ENCODE data around the gene DOCK4. TPM values are rescaled to one million over a fixed set of nuclear protein-coding genes. Genes with fewer than 3 reads are reported as not detected.

Gene DOCK4
- total RNA-seq, 1 donor from 2014 or later = 32.2 TPM

GRCh38 chr7:112118581-112119566 is 87.3 kb downstream of the DOCK4 start:
- H3K27me3 ChIP-seq (ENCODE audit: insufficient read depth, low read length) = no peaks in the 10 kb centered on the region
- peaks cover 7% of the 10 kb centered on the region for H3K4me1 Mint-ChIP-seq (ENCODE audit: low read depth, unreplicated experiment)
- no peaks in the 10 kb centered on the region for H3K4me1 ChIP-seq (ENCODE audit: insufficient read depth, low read length)
- H3K79me2 ChIP-seq (ENCODE audit: insufficient read depth, low read length) = no peaks in the 10 kb centered on the region
- DNase-seq (ENCODE audit: low read depth) (no peak), FAIRE-seq (no peak)
- no peak overlapping the region for H3K9ac ChIP-seq (ENCODE audit: low read length)
- no peaks in the 10 kb centered on the region for H3K9me3 Mint-ChIP-seq (ENCODE audit: unreplicated experiment)
- no peaks in the 10 kb centered on the region for H3K36me3 Mint-ChIP-seq (ENCODE audit: low read depth, unreplicated experiment)
- peaks cover 4% of the 10 kb centered on the region for H4K20me1 ChIP-seq (ENCODE audit: insufficient read depth, low read length)
- no peak overlapping the region for H2AFZ ChIP-seq (ENCODE audit: low read depth, low read length)
- no peak overlapping the region for H3K4me3 Mint-ChIP-seq (ENCODE audit: unreplicated experiment)
- no peaks in the 10 kb centered on the region for H3K27me3 Mint-ChIP-seq (ENCODE audit: low read depth, unreplicated experiment)
- H3K27ac Mint-ChIP-seq (ENCODE audit: unreplicated experiment) = no peak overlapping the region
- no peaks in the 10 kb centered on the region for H3K9me3 ChIP-seq (ENCODE audit: insufficient read depth, low read depth, low read length)
- no peak for TF ChIP-seq CTCF (IDR thresholded peaks at IDR 0.05; ENCODE audit: insufficient read depth, low read depth, low read length)
- TF ChIP-seq EZH2 (IDR thresholded peaks at IDR 0.05; ENCODE audit: insufficient read depth, low read length) = no peak
- H3K4me3 ChIP-seq (ENCODE audit: insufficient read depth, low read depth, low read length) = no peak overlapping the region
- H3K27ac ChIP-seq (ENCODE audit: low read depth, low read length) = no peak overlapping the region
- H3K36me3 ChIP-seq (ENCODE audit: insufficient read depth, low read length) = no peaks in the 10 kb centered on the region
- H3K4me2 ChIP-seq (ENCODE audit: low read length) = no peak overlapping the region

GRCh38 chr7:112116894-112117293 is 89.3 kb downstream of the DOCK4 start:
- TF ChIP-seq EZH2 (IDR thresholded peaks at IDR 0.05; ENCODE audit: insufficient read depth, low read length) (no peak), CTCF (IDR thresholded peaks at IDR 0.05; ENCODE audit: insufficient read depth, low read depth, low read length) (no peak)
- Mint-ChIP-seq H3K27me3 (ENCODE audit: low read depth, unreplicated experiment) (no peaks in the 10 kb centered on the region), H3K9me3 (ENCODE audit: unreplicated experiment) (no peaks in the 10 kb centered on the region), H3K27ac (ENCODE audit: unreplicated experiment) (no peak overlapping the region), H3K4me3 (ENCODE audit: unreplicated experiment) (no peak overlapping the region), H3K36me3 (ENCODE audit: low read depth, unreplicated experiment) (peaks cover 2% of the 10 kb centered on the region), H3K4me1 (ENCODE audit: low read depth, unreplicated experiment) (peaks cover 9% of the 10 kb centered on the region)
- no peak overlapping the region for H3K9ac ChIP-seq (ENCODE audit: low read length)
- no peak overlapping the region for H3K4me3 ChIP-seq (ENCODE audit: insufficient read depth, low read depth, low read length)
- FAIRE-seq (no peak), DNase-seq (ENCODE audit: low read depth) (no peak)
- no peaks in the 10 kb centered on the region for H3K27me3 ChIP-seq (ENCODE audit: insufficient read depth, low read length)
- no peak overlapping the region for H3K27ac ChIP-seq (ENCODE audit: low read depth, low read length)
- H3K36me3 ChIP-seq (ENCODE audit: insufficient read depth, low read length) = no peaks in the 10 kb centered on the region
- H3K4me2 ChIP-seq (ENCODE audit: low read length) = no peak overlapping the region
- no peaks in the 10 kb centered on the region for H3K9me3 ChIP-seq (ENCODE audit: insufficient read depth, low read depth, low read length)
- H4K20me1 ChIP-seq (ENCODE audit: insufficient read depth, low read length) = peaks cover 4% of the 10 kb centered on the region
- no peak overlapping the region for H2AFZ ChIP-seq (ENCODE audit: low read depth, low read length)
- H3K79me2 ChIP-seq (ENCODE audit: insufficient read depth, low read length) = no peaks in the 10 kb centered on the region
- H3K4me1 ChIP-seq (ENCODE audit: insufficient read depth, low read length) = no peaks in the 10 kb centered on the region

GRCh38 chr7:112116358-112116757 is 89.8 kb downstream of the DOCK4 start:
- no peaks in the 10 kb centered on the region for H3K9me3 Mint-ChIP-seq (ENCODE audit: unreplicated experiment)
- H3K9me3 ChIP-seq (ENCODE audit: insufficient read depth, low read depth, low read length) = no peaks in the 10 kb centered on the region
- H3K4me2 ChIP-seq (ENCODE audit: low read length) = no peak overlapping the region
- TF ChIP-seq CTCF (IDR thresholded peaks at IDR 0.05; ENCODE audit: insufficient read depth, low read depth, low read length) = no peak
- no peak for TF ChIP-seq EZH2 (IDR thresholded peaks at IDR 0.05; ENCODE audit: insufficient read depth, low read length)
- DNase-seq (ENCODE audit: low read depth) (no peak), FAIRE-seq (no peak)
- no peaks in the 10 kb centered on the region for H3K79me2 ChIP-seq (ENCODE audit: insufficient read depth, low read length)
- no peak overlapping the region for H3K27ac ChIP-seq (ENCODE audit: low read depth, low read length)
- H3K36me3 Mint-ChIP-seq (ENCODE audit: low read depth, unreplicated experiment) = peaks cover 2% of the 10 kb centered on the region
- H2AFZ ChIP-seq (ENCODE audit: low read depth, low read length) = no peak overlapping the region
- no peak overlapping the region for H3K27ac Mint-ChIP-seq (ENCODE audit: unreplicated experiment)
- peaks cover 9% of the 10 kb centered on the region for H3K4me1 Mint-ChIP-seq (ENCODE audit: low read depth, unreplicated experiment)
- no peak overlapping the region for H3K4me3 Mint-ChIP-seq (ENCODE audit: unreplicated experiment)
- H3K9ac ChIP-seq (ENCODE audit: low read length) = no peak overlapping the region
- peaks cover 4% of the 10 kb centered on the region for H4K20me1 ChIP-seq (ENCODE audit: insufficient read depth, low read length)
- H3K27me3 Mint-ChIP-seq (ENCODE audit: low read depth, unreplicated experiment) = no peaks in the 10 kb centered on the region
- H3K4me3 ChIP-seq (ENCODE audit: insufficient read depth, low read depth, low read length) = no peak overlapping the region
- H3K27me3 ChIP-seq (ENCODE audit: insufficient read depth, low read length) = no peaks in the 10 kb centered on the region
- no peaks in the 10 kb centered on the region for H3K4me1 ChIP-seq (ENCODE audit: insufficient read depth, low read length)
- H3K36me3 ChIP-seq (ENCODE audit: insufficient read depth, low read length) = no peaks in the 10 kb centered on the region
